DOHH2 (cell line): Measurements from ENCODE around the gene PPP2R2B.

Experiments
- H3F3A ChIP-seq: fragments of 200-600 bp; sonication (generic), shearing (Covaris generic); 2 replicates; pipeline ENCODE4 v1.6.0; 2016; ENCODE audit warnings: antibody characterized with exemption, mild to moderate bottlenecking; ENCODE audit not compliant: control insufficient read depth, insufficient read depth
- H3K27ac ChIP-seq: fragments of 200-600 bp; sonication (generic); 2 replicates; pipeline ENCODE4 v1.5.1; 2014; ENCODE audit warnings: low read depth, mild to moderate bottlenecking, low read length, moderate library complexity
- H3K27me3 ChIP-seq: fragments of 200-600 bp; sonication (generic); 2 replicates; pipeline ENCODE4 v1.6.1; 2014; ENCODE audit warnings: mild to moderate bottlenecking, low read length, mixed read lengths; ENCODE audit not compliant: control insufficient read depth
- H3K36me3 ChIP-seq: fragments of 200-600 bp; sonication (generic); 2 replicates; pipeline ENCODE4 v1.6.1; 2014; ENCODE audit warnings: mild to moderate bottlenecking, low read length, moderate library complexity, mixed read lengths; ENCODE audit not compliant: control insufficient read depth
- H3K4me1 ChIP-seq: fragments of 200-600 bp; sonication (generic); 2 replicates; pipeline ENCODE4 v1.6.1; 2014; ENCODE audit warnings: mild to moderate bottlenecking, low read length, mixed read lengths; ENCODE audit not compliant: control insufficient read depth
- H3K4me2 ChIP-seq: fragments of 200-600 bp; sonication (generic); 2 replicates; pipeline ENCODE4 v1.6.0; 2014; ENCODE audit warnings: mild to moderate bottlenecking, low read length, moderate library complexity
- H3K4me3 ChIP-seq: fragments of 200-600 bp; sonication (generic); 2 replicates; pipeline ENCODE4 v1.5.1; 2014; ENCODE audit warnings: mild to moderate bottlenecking, low read length, mixed read lengths
- H3K79me2 ChIP-seq: fragments of 200-600 bp; sonication (generic); 2 replicates; pipeline ENCODE4 v1.6.1; 2014; ENCODE audit warnings: mild to moderate bottlenecking, low read length, mixed read lengths; ENCODE audit not compliant: control insufficient read depth
- H3K9me2 ChIP-seq: fragments of 200-600 bp; sonication (generic); replicated peaks from 2 replicates; pipeline ENCODE4 v1.6.1; 2014; ENCODE audit warnings: mild to moderate bottlenecking, low read length, mixed read lengths; ENCODE audit not compliant: control insufficient read depth
- H3K9me3 ChIP-seq: fragments of 200-600 bp; sonication (generic); 2 replicates; pipeline ENCODE4 v1.6.1; 2014; ENCODE audit warnings: antibody characterized with exemption, low read length, mixed read lengths; ENCODE audit not compliant: control insufficient read depth, insufficient read depth
- H4K20me1 ChIP-seq: fragments of 200-600 bp; sonication (generic); 2 replicates; pipeline ENCODE4 v1.6.0; 2014; ENCODE audit warnings: low read depth, mild to moderate bottlenecking, antibody characterized with exemption, low read length, moderate library complexity; ENCODE audit not compliant: control insufficient read depth, insufficient read depth
- CTCF ChIP-seq: fragments of 200-600 bp; sonication (generic); IDR thresholded peaks from one replicate; pipeline ENCODE4 v1.5.1; 2014; ENCODE audit warnings: antibody characterized with exemption, mild to moderate bottlenecking, low read depth, low read length; ENCODE audit not compliant: poor library complexity, severe bottlenecking
- EZH2phosphoT487 ChIP-seq: fragments of 200-600 bp; sonication (generic); IDR thresholded peaks from 2 replicates; pipeline ENCODE4 v1.6.1; 2017; ENCODE audit warnings: borderline replicate concordance, mild to moderate bottlenecking, antibody characterized with exemption, low read length, moderate library complexity, mixed read lengths

PPP2R2B gene

GRCh38 chr5:146906803-146907202, 28.2 kb upstream of the PPP2R2B start:
- Histone ChIP-seq H3K4me1 (no peaks in the 10 kb centered on the region), H3K4me2 (no peak overlapping the region), H3F3A (no peaks in the 10 kb centered on the region), H3K9me2 (no peaks in the 10 kb centered on the region), H3K79me2 (no peaks in the 10 kb centered on the region), H3K27me3 (no peaks in the 10 kb centered on the region), H3K27ac (no peak overlapping the region), H3K36me3 (no peaks in the 10 kb centered on the region), H4K20me1 (no peaks in the 10 kb centered on the region), H3K9me3 (no peaks in the 10 kb centered on the region), H3K4me3 (no peak overlapping the region)
- TF ChIP-seq EZH2phosphoT487 (no peak), CTCF (no peak)

GRCh38 chr5:146904890-146905289, 26.3 kb upstream of the PPP2R2B start:
- TF ChIP-seq CTCF (no peak), EZH2phosphoT487 (no peak)
- Histone ChIP-seq H3K36me3 (no peaks in the 10 kb centered on the region), H3K4me2 (no peak overlapping the region), H3K4me3 (no peak overlapping the region), H3K4me1 (no peaks in the 10 kb centered on the region), H3F3A (no peaks in the 10 kb centered on the region), H3K27me3 (no peaks in the 10 kb centered on the region), H3K9me2 (no peaks in the 10 kb centered on the region), H3K79me2 (no peaks in the 10 kb centered on the region), H3K9me3 (no peaks in the 10 kb centered on the region), H3K27ac (no peak overlapping the region), H4K20me1 (no peaks in the 10 kb centered on the region)

- no peaks in the 10 kb centered on the region for H3K27me3 ChIP-seq
- H3K27ac ChIP-seq: no peak overlapping the region
- no peak overlapping the region for H3K4me2 ChIP-seq
- TF ChIP-seq EZH2phosphoT487: no peak
- TF ChIP-seq CTCF: no peak
- H3K4me3 ChIP-seq: no peak overlapping the region
- no peaks in the 10 kb centered on the region for H4K20me1 ChIP-seq
- H3K9me2 ChIP-seq: no peaks in the 10 kb centered on the region
- no peaks in the 10 kb centered on the region for H3K9me3 ChIP-seq
- H3F3A ChIP-seq: no peaks in the 10 kb centered on the region
- H3K36me3 ChIP-seq: no peaks in the 10 kb centered on the region
- H3K4me1 ChIP-seq: no peaks in the 10 kb centered on the region
- H3K79me2 ChIP-seq: no peaks in the 10 kb centered on the region
Measured at GRCh38 chr5:146903789-146904188, 25.2 kb upstream of the PPP2R2B start.

GRCh38 chr5:146902471-146902870, 23.9 kb upstream of the PPP2R2B start:
- H3K4me1 ChIP-seq: no peaks in the 10 kb centered on the region
- no peaks in the 10 kb centered on the region for H3K36me3 ChIP-seq
- H3K9me3 ChIP-seq: no peaks in the 10 kb centered on the region
- H4K20me1 ChIP-seq: no peaks in the 10 kb centered on the region
- no peaks in the 10 kb centered on the region for H3K9me2 ChIP-seq
- no peak for TF ChIP-seq CTCF
- TF ChIP-seq EZH2phosphoT487: no peak
- no peak overlapping the region for H3K4me2 ChIP-seq
- no peak overlapping the region for H3K27ac ChIP-seq
- no peak overlapping the region for H3K4me3 ChIP-seq
- no peaks in the 10 kb centered on the region for H3F3A ChIP-seq
- H3K79me2 ChIP-seq: no peaks in the 10 kb centered on the region
- no peaks in the 10 kb centered on the region for H3K27me3 ChIP-seq
